ENCODE data around the gene RNF4.

- TF ChIP-seq CTCF (IDR thresholded peaks at IDR 0.05; ENCODE audit: low read depth, low read length) (no peak), POLR2A (IDR thresholded peaks at IDR 0.05; ENCODE audit: extremely low read depth, insufficient read length) (no peak), MAX (IDR thresholded peaks at IDR 0.05; ENCODE audit: low read depth, low read length) (no peak), MYC (IDR thresholded peaks at IDR 0.05; ENCODE audit: low read depth, low read length) (no peak)
Measured at GRCh38 chr4:2494992-2495391, 26.1 kb downstream of the RNF4 start.
